ENCODE results near the gene CLEC11A.

CLEC11A gene, protein sequence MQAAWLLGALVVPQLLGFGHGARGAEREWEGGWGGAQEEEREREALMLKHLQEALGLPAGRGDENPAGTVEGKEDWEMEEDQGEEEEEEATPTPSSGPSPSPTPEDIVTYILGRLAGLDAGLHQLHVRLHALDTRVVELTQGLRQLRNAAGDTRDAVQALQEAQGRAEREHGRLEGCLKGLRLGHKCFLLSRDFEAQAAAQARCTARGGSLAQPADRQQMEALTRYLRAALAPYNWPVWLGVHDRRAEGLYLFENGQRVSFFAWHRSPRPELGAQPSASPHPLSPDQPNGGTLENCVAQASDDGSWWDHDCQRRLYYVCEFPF

DNA sequence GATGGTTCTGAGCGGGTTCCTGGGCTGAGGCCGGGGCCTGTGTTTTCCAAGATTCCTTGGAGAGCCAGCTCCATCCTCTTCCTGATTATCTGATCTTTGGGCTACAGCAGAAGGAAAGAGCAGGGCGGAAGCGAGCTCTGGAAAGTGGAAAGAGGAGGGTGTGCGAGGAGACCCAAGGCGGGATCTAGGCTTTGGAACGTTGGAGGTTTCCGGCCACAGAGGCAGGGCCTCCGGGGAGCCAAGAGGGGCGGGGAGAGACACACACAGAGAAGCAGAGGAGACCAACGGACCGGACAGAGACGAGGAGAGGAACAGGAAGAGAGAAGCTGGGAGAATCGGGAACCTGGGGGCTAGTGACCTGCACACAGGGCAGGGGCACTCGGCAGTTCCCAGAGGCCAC lies at the start of gene CLEC11A:
TSS of gene CLEC11A (plus strand) at position 296 of the 400 bp plus-strand sequence. CDS start 162 bp downstream, outside the sequence.
- no peak for DNase-seq (ENCODE audit: low read depth in 3 of 3)

DNA sequence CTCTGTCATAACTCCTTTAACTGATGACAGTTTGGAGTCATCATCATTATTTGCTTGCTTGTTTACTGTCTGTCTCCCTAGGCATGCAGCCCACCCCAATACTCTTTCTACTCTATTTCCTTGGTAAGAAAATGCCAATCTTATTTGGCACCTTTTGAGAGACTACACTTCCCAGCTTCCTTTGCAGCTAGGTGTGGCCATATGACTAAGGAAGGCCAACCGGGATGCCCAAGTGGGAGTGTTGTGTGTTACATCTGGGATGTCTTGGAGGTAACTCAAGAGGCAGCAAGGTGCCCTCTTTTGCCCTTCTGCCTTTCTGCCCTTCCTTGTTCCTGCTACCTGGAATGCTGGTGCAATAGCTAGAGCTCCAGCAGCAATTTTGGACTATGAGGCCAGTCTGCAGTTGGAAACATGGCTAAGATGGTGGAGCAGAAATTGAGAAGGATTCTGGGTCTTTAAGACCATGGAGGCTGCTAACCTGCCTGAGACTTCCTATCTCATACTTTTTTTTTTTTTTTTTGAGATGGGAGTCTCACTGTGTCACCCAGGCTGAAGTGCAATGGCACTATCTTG lies 46.5 kb upstream of the CLEC11A start:
- DNase-seq (ENCODE audit: low read depth in 3 of 3), result no peak

DNA sequence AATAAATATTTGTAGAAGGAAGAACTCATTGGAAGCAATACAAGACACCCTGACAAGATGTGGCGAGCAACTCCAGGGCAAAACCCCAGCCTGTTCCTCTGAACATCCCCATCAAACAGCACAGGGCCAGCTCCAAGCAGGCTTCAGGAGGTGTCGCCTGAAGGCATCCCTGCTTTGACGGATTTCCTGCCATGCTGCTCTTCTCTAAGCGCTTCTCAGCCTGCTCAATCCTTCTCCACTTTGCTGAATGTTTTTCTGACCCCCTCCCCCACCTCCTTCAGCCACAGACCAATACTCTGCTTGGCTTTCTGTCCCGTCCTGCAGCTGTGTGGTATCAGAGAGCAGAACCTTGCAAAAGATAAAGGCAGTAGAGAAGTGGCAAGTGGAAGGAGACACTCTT lies 45.5 kb upstream of the CLEC11A start:
- DNase-seq (ENCODE audit: low read depth in 3 of 3), result no peak

DNA sequence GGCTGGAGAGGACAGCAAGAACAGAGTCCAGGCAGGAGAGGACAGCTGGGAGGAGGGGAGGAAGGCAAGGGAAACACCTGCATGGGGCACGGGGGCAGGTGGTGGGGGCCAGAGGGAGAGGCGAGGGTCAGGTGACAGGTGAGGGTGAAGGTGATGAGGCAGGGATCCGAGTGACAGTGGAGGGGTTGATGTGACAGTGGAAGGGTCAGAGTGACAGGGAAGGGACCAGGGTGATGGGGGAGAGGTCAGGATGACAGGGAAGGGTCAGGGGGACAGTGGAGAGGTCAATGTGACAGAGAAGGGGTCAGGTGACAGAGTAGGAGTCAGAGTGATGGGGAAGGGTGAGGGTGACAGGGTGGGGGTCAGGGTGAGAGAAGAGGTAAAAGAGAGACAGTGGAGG lies 44.8 kb upstream of the CLEC11A start:
- no peak for DNase-seq (ENCODE audit: low read depth in 3 of 3)

DNA sequence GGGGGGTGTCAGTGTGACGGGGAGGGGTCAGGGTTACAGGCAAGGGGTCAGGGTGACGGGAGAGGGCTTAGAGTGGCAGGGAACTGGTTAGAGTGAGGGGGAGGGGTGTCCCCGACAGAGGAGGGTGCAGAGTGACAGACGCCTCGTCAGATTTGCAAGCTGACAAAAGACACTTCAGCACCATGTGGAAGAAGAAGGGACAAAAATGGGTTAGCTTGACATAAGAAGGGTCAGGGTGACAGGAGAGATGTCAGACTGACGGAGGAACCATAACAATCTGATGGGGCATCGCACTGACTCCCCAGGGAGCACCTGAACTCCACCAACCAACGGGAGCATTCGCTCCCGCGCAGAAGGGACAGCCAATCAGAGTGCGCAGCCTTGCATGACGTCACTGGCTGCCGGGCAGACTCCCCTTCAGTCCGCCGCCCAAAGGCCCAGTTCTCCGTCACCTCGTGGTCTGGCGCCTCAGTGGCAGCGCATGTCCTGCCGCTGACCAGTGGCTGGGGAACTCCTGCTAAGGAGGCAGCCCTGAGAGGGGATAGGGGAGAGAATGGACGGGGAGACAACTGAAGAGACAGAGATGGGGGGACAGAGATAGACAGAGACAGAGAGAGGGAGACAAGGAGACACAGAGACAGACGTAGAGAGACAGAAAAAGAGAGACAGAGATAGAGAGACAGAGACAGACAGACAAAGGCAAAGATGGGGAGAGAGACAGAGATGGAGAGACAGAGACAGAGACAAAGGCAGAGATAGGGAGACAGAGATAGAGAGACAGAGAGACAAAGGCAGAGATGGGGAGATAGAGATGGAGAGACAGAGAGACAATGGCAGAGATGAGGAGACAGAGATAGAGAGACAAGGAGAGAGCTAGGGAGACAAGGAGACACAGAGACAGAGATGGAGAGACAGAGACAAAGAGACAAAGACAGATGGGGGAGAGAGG lies 43.7 kb upstream of the CLEC11A start:
- DNase-seq (ENCODE audit: low read depth in 3 of 3), result peak; percentile 58 to 70 (median 64)

DNA sequence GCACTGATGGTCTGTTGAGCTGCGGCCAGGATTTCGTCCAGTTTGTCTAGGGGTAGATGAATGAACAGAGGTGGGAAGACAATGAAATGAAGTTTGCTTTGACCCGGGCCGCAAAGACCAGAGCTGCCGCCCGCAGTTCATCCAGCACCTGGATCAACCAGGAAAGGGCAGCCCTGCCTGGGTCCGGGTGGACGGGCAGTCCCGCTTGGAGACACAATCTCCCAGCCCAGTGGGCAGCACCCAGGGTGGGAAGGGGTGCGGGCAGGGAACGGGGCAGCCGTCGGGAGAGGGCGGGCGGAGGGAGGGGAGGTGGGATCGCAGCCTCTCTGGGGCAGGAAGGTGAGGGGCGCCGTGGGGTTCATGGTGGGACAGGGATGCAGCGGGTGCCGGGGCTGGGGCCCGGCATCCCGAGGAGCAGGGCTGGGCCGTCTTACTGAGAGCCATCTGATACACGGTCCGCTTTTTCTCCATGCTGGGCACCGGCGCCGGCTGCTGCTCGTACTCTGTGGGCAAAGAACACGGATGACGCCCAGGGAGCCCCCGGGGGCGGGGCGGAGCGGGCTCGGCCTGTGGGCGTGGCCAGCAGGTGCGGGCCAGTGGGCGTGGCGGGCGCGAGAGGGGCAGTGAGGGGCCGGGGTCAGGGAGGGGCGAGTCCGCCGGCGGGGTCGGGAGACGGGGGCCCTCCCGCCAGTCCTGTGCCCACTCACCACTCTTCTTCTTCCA lies 36.7 kb upstream of the CLEC11A start:
- no peak for DNase-seq (ENCODE audit: low read depth in 3 of 3)

DNA sequence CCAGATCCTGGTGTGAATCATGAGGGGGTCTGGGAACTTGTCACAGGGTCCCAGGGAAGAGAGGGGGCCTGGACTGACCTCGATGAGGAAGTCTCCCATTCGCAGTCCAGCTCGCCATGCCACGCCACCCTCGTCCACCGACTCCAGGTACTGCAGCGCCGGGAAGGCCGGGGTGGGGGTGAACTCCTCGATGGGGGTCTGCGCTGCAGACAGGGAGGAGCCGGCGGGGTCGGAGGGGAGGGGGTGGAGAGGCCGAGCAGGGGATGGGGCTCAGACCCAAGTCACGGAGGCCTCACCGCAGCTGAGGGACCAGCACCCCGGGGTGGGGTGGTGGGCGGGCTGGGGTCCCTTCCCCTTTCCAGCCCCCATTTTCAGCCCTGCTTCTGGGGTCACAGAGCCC lies 34.4 kb upstream of the CLEC11A start:
- DNase-seq (ENCODE audit: low read depth in 3 of 3), result no peak

DNA sequence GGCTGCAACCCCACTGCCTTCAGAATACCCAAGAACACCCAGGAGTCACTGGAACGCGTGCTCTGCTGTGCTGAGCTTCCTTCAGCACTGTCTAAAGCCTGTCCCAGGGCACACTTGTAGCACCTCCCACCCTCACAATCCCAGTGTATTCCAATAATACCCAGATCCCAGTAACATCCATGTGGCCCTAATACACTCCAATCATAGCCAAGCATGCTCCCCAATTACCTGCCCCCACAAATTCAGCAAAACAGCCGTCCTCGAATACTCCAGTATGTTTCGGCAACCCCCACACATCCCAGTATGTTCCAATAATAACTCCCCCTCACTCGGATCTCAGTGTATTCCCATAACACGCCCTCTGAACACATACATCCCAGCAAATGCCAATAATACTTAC lies 32.7 kb upstream of the CLEC11A start:
- no peak for DNase-seq (ENCODE audit: low read depth in 3 of 3)

DNA sequence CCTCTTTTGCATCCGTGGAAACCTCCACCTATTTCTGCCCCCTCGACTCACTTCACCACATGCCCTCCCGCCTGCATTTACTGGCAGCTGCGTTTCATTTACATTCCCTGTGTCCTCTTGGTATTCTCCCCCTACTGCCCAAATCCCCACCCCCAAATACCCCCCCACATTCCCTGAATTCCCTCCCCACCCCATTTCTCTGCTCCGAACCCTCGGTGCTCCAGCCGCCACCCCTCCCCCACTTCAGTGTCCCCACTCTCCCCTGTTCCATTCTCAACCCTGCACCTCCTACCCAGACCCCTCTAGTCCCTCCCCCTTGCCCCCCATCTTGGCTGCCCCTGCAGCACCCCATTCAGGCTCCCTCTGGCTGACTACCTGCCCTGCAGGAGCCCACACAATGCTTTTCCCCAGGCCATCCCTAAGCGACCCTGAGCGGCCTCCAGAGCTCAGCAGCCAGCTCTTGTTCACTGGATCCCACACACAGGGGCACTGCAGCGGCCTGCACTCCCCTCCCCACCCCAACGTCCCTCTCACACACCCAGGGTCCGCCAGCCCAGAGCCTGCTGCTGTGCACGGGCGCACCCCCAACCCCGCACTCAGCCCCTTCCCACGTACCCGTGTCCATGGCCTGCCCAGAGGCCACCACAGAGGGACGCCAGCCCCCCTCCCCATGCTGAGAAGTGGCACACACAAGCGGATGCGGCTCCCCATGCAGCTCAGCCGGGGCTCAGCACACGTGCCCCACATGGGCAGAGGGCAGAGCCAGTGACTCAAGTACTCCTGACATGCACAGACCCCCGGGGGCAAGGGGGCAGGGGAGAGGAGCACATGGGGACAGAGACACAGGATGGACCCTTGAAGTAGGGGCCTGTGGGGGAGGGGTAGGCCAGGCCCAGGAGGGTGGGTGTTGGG lies 29.8 kb upstream of the CLEC11A start:
- DNase-seq (ENCODE audit: low read depth in 3 of 3), result no peak

DNA sequence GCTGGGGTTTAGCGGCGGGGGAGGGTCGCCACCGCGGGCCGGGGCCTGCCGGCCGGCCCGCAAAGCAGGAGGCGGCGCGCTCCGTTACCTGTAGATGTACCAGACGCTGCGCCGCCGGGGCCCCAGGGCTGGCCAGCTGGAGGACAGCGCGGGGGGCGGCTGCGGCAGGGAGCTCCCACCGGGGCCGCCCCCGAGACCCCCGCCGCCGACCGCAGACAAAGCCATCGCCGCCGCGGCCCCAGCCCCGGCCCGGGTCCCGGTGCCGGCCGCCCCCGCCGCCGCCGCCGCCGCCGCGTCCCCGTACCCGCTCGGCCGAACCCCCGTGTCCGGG lies 28.4 kb upstream of the CLEC11A start:
- DNase-seq (ENCODE audit: low read depth in 3 of 3), result no peak

DNA sequence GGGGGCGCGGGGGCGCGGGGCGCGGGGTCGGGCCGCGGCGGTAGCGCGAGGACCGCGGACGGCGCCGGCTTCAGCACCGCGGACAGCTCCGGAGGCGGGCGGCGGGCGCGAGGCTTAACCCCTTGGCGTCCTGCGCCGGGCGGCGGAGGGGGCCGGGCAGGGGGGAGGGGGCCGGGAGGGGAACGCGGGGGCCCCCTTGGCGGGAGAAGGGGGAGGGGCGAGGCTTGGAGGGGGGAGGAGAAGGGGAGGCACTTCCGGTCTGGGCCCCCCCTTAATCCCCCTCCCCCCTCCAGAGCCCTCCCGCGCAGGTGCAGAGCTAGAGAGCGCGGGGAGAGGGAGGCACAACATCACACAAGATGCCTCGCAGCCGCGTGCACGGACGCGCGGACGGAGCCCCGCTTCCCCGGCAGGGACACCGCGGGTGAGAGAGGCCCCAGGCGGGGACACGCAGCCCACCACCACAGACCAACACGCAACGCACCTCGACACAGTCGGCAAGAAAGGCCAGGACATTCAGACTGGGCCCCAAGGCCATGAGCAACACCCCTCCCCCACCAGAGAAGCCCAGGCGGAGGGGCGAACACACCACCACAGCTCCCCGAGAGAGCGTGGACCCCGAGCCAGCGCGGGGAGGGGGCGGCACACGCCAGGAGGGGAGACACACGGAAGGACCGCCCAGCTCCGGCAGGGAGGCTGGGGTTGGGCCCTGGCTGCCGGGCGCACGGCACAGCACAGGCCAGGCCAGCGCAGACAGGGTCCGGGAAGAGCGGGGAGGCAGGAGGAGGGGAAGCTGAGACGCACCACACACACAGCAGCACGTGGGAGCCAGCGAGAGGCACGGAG lies 27.7 kb upstream of the CLEC11A start:
- DNase-seq (ENCODE audit: low read depth in 3 of 3), result no peak

DNA sequence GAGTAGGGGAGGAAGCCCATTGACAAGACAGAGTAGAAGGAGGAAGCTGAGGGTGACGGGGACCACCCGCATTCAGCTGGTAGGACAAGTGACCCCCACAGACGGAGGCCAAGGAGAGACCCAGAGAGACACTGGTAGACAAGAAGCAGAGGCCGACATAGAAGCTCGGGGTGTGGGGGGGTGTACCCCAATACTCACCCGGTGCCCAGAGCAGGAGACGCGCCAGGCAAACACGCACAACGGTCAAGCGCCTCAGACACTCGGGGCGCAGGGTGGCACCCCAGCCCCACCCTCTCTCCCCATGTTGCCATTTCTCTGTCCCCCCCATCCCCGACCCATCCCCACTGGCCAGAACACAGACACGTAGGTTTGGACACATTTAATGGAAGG lies 27.1 kb upstream of the CLEC11A start:
- DNase-seq (ENCODE audit: low read depth in 3 of 3), result no peak

DNA sequence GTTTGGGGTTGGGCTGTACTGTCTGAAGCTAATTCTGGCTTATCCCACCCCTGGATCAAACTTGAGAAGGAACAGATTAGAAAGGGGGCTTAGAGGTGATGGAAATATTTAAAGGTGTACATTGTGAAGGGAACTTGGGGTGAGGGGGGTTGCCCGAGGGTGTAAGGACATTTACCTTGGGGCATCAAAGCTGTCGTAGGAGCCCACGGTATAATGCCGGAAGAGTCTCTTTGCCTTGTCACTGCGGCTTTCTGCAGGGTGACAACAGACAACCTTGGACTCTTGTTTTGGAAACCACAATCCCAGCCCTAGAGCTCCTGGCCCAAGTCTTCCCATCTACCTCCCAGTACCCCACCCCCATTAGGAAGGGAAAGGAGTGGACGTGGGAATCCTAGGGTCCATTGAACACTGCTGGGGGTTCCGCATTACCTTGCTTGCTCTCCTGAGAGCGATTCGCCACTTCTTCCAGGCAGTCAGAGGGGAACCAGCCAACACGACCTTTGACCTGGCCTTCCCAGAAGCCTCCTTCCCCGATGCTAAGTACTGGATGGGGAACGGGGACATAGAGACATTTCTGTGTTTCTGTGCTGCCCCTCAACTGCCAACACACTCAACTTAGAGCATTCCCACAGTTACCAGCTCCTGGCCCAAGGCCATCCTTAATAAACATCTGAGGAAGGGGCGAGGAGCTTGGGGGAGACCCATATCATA lies 25.6 kb upstream of the CLEC11A start:
- DNase-seq (ENCODE audit: low read depth in 3 of 3), result no peak

DNA sequence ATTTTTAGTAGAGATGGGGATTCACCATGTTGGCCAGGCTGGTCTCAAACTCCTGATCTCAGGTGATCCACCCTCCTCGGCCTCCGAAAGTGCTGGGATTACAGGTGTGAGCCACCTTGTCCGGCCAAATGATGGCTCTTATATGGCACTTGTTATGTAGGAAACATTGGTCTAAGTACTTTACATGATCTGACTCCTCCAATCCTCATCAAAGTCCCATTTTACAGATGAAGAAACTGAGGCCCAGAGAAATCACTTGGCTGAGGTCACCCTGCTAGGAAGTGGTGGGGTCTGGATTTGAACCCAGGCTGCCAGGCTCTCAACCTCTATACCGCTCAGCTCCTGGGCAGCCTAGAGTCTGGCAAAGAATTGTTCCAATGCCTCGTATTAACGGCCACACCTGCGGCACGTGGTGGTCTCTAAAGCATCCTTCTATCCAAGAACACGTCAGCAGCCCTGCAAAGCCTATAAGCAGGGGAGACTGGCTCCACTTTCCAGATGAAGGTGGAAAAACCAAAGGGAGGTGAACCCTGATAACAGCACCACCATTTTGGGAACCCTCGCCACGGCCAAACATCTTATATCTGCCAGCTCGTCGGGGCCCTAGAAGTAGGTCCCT lies 21.7 kb upstream of the CLEC11A start:
- DNase-seq (ENCODE audit: low read depth in 3 of 3), result no peak

DNA sequence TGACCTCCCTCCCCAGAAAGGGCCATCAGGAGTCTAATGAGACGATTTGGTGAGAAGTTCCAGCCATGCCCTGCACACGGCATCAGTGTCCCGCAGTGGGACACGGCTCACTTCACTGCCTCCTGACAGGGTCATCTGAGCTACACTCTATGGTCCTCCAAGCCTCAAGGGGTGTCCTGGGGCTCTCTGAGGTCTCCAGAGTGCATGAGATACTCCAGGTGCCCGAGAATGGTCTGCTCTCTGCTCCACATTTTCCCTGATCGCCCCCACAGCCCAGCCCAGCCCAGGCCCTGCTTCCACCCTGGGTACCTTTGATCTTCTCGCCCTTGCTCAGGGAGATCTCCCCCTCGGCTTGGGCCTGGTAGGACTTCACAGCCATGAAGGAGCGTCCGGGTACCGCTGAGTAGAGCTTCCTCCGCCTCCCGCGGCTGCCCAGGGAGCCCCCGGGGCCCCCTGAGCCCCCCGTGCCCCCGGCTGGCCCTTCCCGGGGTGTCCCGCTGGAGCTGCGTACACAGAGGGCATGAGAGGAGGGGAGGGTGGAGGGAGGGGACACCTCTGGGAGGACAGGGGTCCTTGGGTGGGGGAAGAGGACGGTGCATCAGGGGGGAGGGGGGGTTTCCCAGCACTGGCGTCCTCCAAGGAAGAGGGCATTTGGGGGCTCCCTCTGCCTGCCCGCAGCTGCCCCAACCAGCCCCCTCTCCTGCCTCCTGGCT lies 20.9 kb upstream of the CLEC11A start:
- DNase-seq (ENCODE audit: low read depth in 3 of 3), result no peak

DNA sequence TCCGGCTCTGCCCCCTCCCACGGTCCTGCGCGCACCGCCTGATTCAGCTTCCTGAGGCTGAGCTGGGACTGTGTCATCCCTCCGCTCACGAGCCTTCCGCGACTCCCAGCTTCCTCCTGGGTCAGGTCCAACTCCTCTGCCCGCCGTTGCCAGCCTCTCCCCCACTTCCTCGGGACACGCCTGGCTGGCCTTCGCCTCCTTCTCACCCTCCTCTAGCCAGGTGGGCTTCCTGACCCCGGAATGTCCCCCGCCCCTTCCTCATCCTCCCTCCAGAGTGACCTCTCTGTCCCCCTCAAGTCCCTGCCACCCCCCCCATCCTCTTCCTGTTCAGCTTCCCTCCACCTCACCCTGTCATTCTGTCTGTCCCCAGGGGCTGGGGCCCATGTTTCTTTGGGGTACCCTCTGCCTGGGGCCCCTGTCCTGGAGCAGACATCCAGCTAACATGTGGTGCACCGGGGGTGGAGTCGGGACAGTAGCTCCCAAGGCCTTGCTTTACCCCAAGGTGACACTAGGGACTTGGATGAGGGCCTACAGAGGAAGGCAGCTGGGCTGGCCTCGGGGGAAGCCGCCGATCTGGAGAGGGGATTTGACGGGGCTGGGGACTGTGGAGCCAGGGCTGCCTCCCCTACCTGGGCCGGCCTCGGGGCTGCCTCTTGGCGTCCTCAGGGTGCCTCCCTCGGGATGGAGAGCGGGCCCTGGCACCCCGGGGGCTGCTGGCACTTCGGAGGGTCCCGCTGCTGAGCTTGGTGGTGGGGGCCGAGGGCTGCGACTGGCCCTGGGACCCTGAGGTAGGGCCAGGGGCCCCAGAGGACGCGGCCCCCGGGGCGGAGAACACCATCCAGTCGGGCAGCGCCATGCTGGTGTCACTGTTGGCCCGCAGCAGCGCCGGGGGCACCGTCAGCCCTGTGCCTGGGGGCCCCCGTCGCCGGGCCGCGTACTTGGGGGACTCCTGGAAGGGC lies 20.0 kb upstream of the CLEC11A start:
- no peak for DNase-seq (ENCODE audit: low read depth in 3 of 3)

Measured in stimulated activated CD4-positive, alpha-beta T cell treated with anti-CD3 and anti-CD28 coated beads, TNF-alpha, amount 100 ng/mL, for 48 hours (primary cell).